ENCODE data around the gene WDR11. TPM values are rescaled to one million over a fixed set of nuclear protein-coding genes. Genes with fewer than 3 reads are reported as not detected.

Gene WDR11
- polyA plus RNA-seq, 3 donors, result 32.9 to 68.0 (median 50.1) TPM

- no peaks in the 10 kb centered on the region for H3K9me3 ChIP-seq (replicated peaks in 1 of 2; ENCODE audit: control insufficient read depth in 1 of 2, insufficient read depth in 1 of 2, low read length in 2 of 2)
- Mint-ChIP-seq H3K27me3 (ENCODE audit: low read depth in 3 of 3) (peaks cover 2 to 9% (median 3%) of the 10 kb centered on the region in 3 donors), H3K36me3 (no peaks in the 10 kb centered on the region), H3K9me3 (peaks cover 0 to 3% (median 0%) of the 10 kb centered on the region in 7 donors), H3K4me3 (no peak overlapping the region), H3K4me1 (no peaks in the 10 kb centered on the region), H3K27ac (no peak overlapping the region)
- no peak for DNase-seq
- no CpG with 5 or more reads among the region's 1 CpG for WGBS (ENCODE audit: insufficient coverage)
- H3K4me2 ChIP-seq (replicated peaks; ENCODE audit: extremely low read depth, low read length, poor library complexity, severe bottlenecking), result no peak overlapping the region
- intact Hi-C loops (cut with micrococcal nuclease), result no loop called here
- no peaks in the 10 kb centered on the region for H3K27me3 ChIP-seq (ENCODE audit: control insufficient read depth in 2 of 2, insufficient read depth in 2 of 2, low read length in 2 of 2)
- H4K20me1 ChIP-seq (ENCODE audit: insufficient read depth, low read length), result no peaks in the 10 kb centered on the region
- no peak overlapping the region for H3K27ac ChIP-seq (ENCODE audit: low read depth in 1 of 2, low read length in 2 of 2)
- no peaks in the 10 kb centered on the region for H3K36me3 ChIP-seq (replicated peaks in 1 of 2; ENCODE audit: control insufficient read depth in 1 of 2, insufficient read depth in 2 of 2, low read length in 2 of 2)
- H3K4me1 ChIP-seq (ENCODE audit: control insufficient read depth in 1 of 2, insufficient read depth in 2 of 2, low read length in 2 of 2), result no peaks in the 10 kb centered on the region
- no peak overlapping the region for H3K9ac ChIP-seq (ENCODE audit: insufficient read depth, low read length, poor library complexity, severe bottlenecking)
- TF ChIP-seq CTCF (IDR thresholded peaks at IDR 0.05), result no peak
- no peak overlapping the region for H2AFZ ChIP-seq (ENCODE audit: insufficient read depth, low read depth, low read length, poor library complexity, severe bottlenecking)
- no peaks in the 10 kb centered on the region for H3K79me2 ChIP-seq (ENCODE audit: insufficient read depth, low read length)
- H3K4me3 ChIP-seq (replicated peaks in 1 of 3; ENCODE audit: low read depth in 2 of 3, low read length in 3 of 3), result no peak overlapping the region
Measured at GRCh38 chr10:120841522-120842189, 9.5 kb upstream of the WDR11 start.

GRCh38 chr10:120854388-120854787 is 3.2 kb downstream of the WDR11 start:
- Histone ChIP-seq H3K4me2 (replicated peaks; ENCODE audit: extremely low read depth, low read length, poor library complexity, severe bottlenecking) (no peak overlapping the region), H4K20me1 (ENCODE audit: insufficient read depth, low read length) (peaks cover 38% of the 10 kb centered on the region), H3K79me2 (ENCODE audit: insufficient read depth, low read length) (peaks cover 64% of the 10 kb centered on the region), H2AFZ (ENCODE audit: insufficient read depth, low read depth, low read length, poor library complexity, severe bottlenecking) (no peak overlapping the region), H3K4me1 (ENCODE audit: control insufficient read depth in 1 of 2, insufficient read depth in 2 of 2, low read length in 2 of 2) (peaks cover 22 to 35% of the 10 kb centered on the region in 2 donors), H3K27ac (ENCODE audit: low read depth in 1 of 2, low read length in 2 of 2) (no peak overlapping the region), H3K9ac (ENCODE audit: insufficient read depth, low read length, poor library complexity, severe bottlenecking) (no peak overlapping the region), H3K36me3 (replicated peaks in 1 of 2; ENCODE audit: control insufficient read depth in 1 of 2, insufficient read depth in 2 of 2, low read length in 2 of 2) (peaks cover 34 to 59% of the 10 kb centered on the region in 2 donors), H3K9me3 (replicated peaks in 1 of 2; ENCODE audit: control insufficient read depth in 1 of 2, insufficient read depth in 1 of 2, low read length in 2 of 2) (no peaks in the 10 kb centered on the region), H3K4me3 (replicated peaks in 1 of 3; ENCODE audit: low read depth in 2 of 3, low read length in 3 of 3) (no peak overlapping the region), H3K27me3 (ENCODE audit: control insufficient read depth in 2 of 2, insufficient read depth in 2 of 2, low read length in 2 of 2) (no peaks in the 10 kb centered on the region)
- Mint-ChIP-seq H3K4me1 (peaks cover 36% of the 10 kb centered on the region), H3K27me3 (ENCODE audit: low read depth in 3 of 3) (peaks cover 0 to 2% (median 0%) of the 10 kb centered on the region in 3 donors), H3K4me3 (no peak overlapping the region), H3K36me3 (peaks cover 39 to 47% of the 10 kb centered on the region in 2 donors), H3K9me3 (peaks cover 0 to 2% (median 0%) of the 10 kb centered on the region in 7 donors), H3K27ac (no peak overlapping the region)
- 100% methylated on average over 1 of the region's 2 CpGs for WGBS (ENCODE audit: insufficient coverage)
- DNase-seq, result peak in 1 of 3 donors; percentile 15
- intact Hi-C loops (cut with micrococcal nuclease), result no loop called here
- no peak for TF ChIP-seq CTCF (IDR thresholded peaks at IDR 0.05)

Data from CD14-positive monocyte (primary cell).